Glutamatergic neuron (in vitro differentiated cells): ENCODE measurements around the gene KEAP1. TPM values are rescaled to one million over a fixed set of nuclear protein-coding genes. Genes with fewer than 3 reads are reported as not detected.
"Not testable (repeated sequence)": the region's sequence is repeated elsewhere in the genome, so short reads cannot be mapped to it uniquely, and the experiment has no call there.

ENCODE experiments used
- DNase-seq: peaks from one replicate; pipeline ENCODE4 v3.0.0; 2022
- H3K27ac Mint-ChIP-seq: one replicate; pipeline ENCODE4 v1.8.0; 2020; ENCODE audit warnings: mild to moderate bottlenecking, mixed read lengths, inconsistent platforms; ENCODE audit not compliant: unreplicated experiment
- H3K27me3 Mint-ChIP-seq: one replicate; pipeline ENCODE4 v1.8.0; 2020; ENCODE audit warnings: mild to moderate bottlenecking, moderate library complexity, mixed read lengths, inconsistent platforms; ENCODE audit not compliant: unreplicated experiment
- H3K36me3 Mint-ChIP-seq: one replicate; pipeline ENCODE4 v1.8.0; 2020; ENCODE audit warnings: mild to moderate bottlenecking, mixed read lengths, inconsistent platforms; ENCODE audit not compliant: unreplicated experiment
- H3K4me1 Mint-ChIP-seq: one replicate; pipeline ENCODE4 v1.8.0; 2020; ENCODE audit warnings: mild to moderate bottlenecking, low read depth, mixed read lengths, inconsistent platforms; ENCODE audit not compliant: unreplicated experiment
- H3K4me3 Mint-ChIP-seq: one replicate; pipeline ENCODE4 v1.8.0; 2020; ENCODE audit warnings: mild to moderate bottlenecking, mixed read lengths, inconsistent platforms; ENCODE audit not compliant: unreplicated experiment
- H3K9me3 Mint-ChIP-seq: one replicate; pipeline ENCODE4 v1.8.0; 2020; ENCODE audit warnings: mild to moderate bottlenecking, moderate library complexity, mixed read lengths, inconsistent platforms; ENCODE audit not compliant: unreplicated experiment
- CTCF ChIP-seq: fragments of 200-600 bp; sonication (generic); IDR thresholded peaks from one replicate; pipeline ENCODE4 v1.5.0; 2021; ENCODE audit not compliant: partially characterized antibody, unreplicated experiment
- total RNA-seq: library from RNA; stranded (reverse); fragmentation: NEBNext Ultra II Directional; extraction: Animal tissue kit (Norgen Biotek cat#: 25700); gene quantifications from one replicate; pipeline ENCODE4 v1.2.1, GENCODE V29; 2021; ENCODE audit not compliant: unreplicated experiment

Gene KEAP1
- total RNA-seq, 1 donor from 2014 or later: 44.1 TPM

- peaks cover 6% of the 10 kb centered on the region for H3K9me3 Mint-ChIP-seq
- H3K4me3 Mint-ChIP-seq: peak within 1 kb of the TSS; percentile 90
- H3K27me3 Mint-ChIP-seq: peaks cover 8% of the 10 kb centered on the region
- H3K36me3 Mint-ChIP-seq: no peaks in the 10 kb centered on the region
- H3K4me1 Mint-ChIP-seq: peaks cover 1% of the 10 kb centered on the region
- TF ChIP-seq CTCF: no peak
- DNase-seq: peak; percentile 89
- H3K27ac Mint-ChIP-seq: peak within 1 kb of the TSS; percentile 86
Observed at GRCh38 chr19:10543420-10544241, 40.5 kb upstream of the KEAP1 start, which contains the start of gene ATG4D. Gene ATG4D, plus strand, starts transcription at chr19:10543904. Its CDS starts 187 bp downstream, at chr19:10544091.

- no peak for DNase-seq
- Mint-ChIP-seq H3K4me3 (peak overlapping the region; percentile 77), H3K4me1 (peaks cover 1% of the 10 kb centered on the region), H3K36me3 (no peaks in the 10 kb centered on the region), H3K27me3 (peaks cover 7% of the 10 kb centered on the region), H3K27ac (no peak overlapping the region), H3K9me3 (peaks cover 6% of the 10 kb centered on the region)
- TF ChIP-seq CTCF: no peak
Observed at GRCh38 chr19:10543059-10543419, 39.9 kb upstream of the KEAP1 start.

GRCh38 chr19:10539016-10539415, 35.9 kb upstream of the KEAP1 start:
- not testable (repeated sequence) for H3K27me3 Mint-ChIP-seq, H3K36me3 Mint-ChIP-seq, H3K9me3 Mint-ChIP-seq, H3K4me3 Mint-ChIP-seq, H3K4me1 Mint-ChIP-seq, H3K27ac Mint-ChIP-seq, DNase-seq

- H3K27ac Mint-ChIP-seq: no peak overlapping the region
- no peaks in the 10 kb centered on the region for H3K4me1 Mint-ChIP-seq
- no peak for TF ChIP-seq CTCF
- no peaks in the 10 kb centered on the region for H3K36me3 Mint-ChIP-seq
- H3K27me3 Mint-ChIP-seq: peaks cover 7% of the 10 kb centered on the region
- no peak overlapping the region for H3K4me3 Mint-ChIP-seq
- DNase-seq: no peak
- H3K9me3 Mint-ChIP-seq: peaks cover 4% of the 10 kb centered on the region
Observed at GRCh38 chr19:10538204-10538983, 35.2 kb upstream of the KEAP1 start.

GRCh38 chr19:10537668-10538067, 34.5 kb upstream of the KEAP1 start:
- no peaks in the 10 kb centered on the region for H3K4me1 Mint-ChIP-seq
- H3K27ac Mint-ChIP-seq: no peak overlapping the region
- peaks cover 2% of the 10 kb centered on the region for H3K9me3 Mint-ChIP-seq
- H3K36me3 Mint-ChIP-seq: no peaks in the 10 kb centered on the region
- H3K4me3 Mint-ChIP-seq: no peak overlapping the region
- peaks cover 5% of the 10 kb centered on the region for H3K27me3 Mint-ChIP-seq
- no peak for DNase-seq
- no peak for TF ChIP-seq CTCF
